Esophagus squamous epithelium (tissue), 5 donors: ENCODE results near the gene ANKRD29. TPM values are rescaled to one million over a fixed set of nuclear protein-coding genes. Genes with fewer than 3 reads are reported as not detected.
A peak's percentile ranks its signal among the peaks of the same experiment; 100 is the strongest.

ENCODE experiments used
- DNase-seq: peaks from one replicate; lab custom pipeline; 2025; lab: John Stamatoyannopoulos, UW
- H3K27ac ChIP-seq, 4 donors: fragments of 200-600 bp; sonication (generic); one replicate each; pipeline ENCODE4 v1.5.1; 2016 to 2019; ENCODE audit warnings: mild to moderate bottlenecking in 1 of 4
- H3K27me3 ChIP-seq, 4 donors: fragments of 200-600 bp; sonication (generic); 1 replicate in 3 of 4; 2 replicates in 1 of 4; pipeline versions ENCODE4 v1.5.1 to v1.6.0; 2017 to 2021; ENCODE audit warnings: antibody characterized with exemption in 1 of 4
- H3K36me3 ChIP-seq, 3 donors: fragments of 200-600 bp; sonication (generic); one replicate each; pipeline ENCODE4 v1.5.1; 2016 to 2019
- H3K4me1 ChIP-seq, 3 donors: fragments of 200-600 bp; sonication (generic); one replicate each; pipeline ENCODE4 v1.5.1; 2017 to 2019
- H3K4me3 ChIP-seq, 4 donors: fragments of 200-600 bp; sonication (generic); 1 replicate in 3 of 4; 2 replicates in 1 of 4; pipeline ENCODE4 v1.5.1; 2016 to 2019; ENCODE audit warnings: mild to moderate bottlenecking in 2 of 4, moderate library complexity in 1 of 4
- H3K9me3 ChIP-seq, 3 donors: fragments of 200-600 bp; sonication (generic); one replicate each; pipeline ENCODE4 v1.5.1; 2016 to 2019
- POLR2A ChIP-seq, 4 donors: fragments of 450-650 bp; IDR thresholded peaks; one replicate each; pipeline ENCODE4 v1.6.1; 2017; ENCODE audit warnings: antibody characterized with exemption in 4 of 4, mild to moderate bottlenecking in 4 of 4, moderate library complexity in 3 of 4
- WGBS, 2 donors: methylation state at CpG; one replicate each; pipeline ENCODE4 v1.1.5; 2018; 5-methylcytosine and 5-hydroxymethylcytosine counted together
- intact Hi-C: fragments of 100-400 bp; cut with DNase I; formaldehyde crosslinking; loops from one replicate; pipeline ENCODE4 v1.15.0; 2022
- total RNA-seq, 4 donors: library from RNA; depleted of rRNA; stranded (reverse); fragments of >200 nt; gene quantifications; one replicate each; pipeline ENCODE4 v1.1.0, GENCODE V29; 2016
- TF ChIP-seq, protein P1 (sequence below), 6 experiments: fragments of 450-650 bp in 4 of 6; fragments of 200-600 bp in 2 of 6; sonication (generic) in 2 of 6; IDR thresholded peaks; one replicate each; pipeline ENCODE4 v1.5.1; 2016 to 2019; ENCODE audit warnings: antibody characterized with exemption in 6 of 6, mild to moderate bottlenecking in 4 of 6, moderate library complexity in 4 of 6
- donor health status: DM: yes; HTN: yes; CAD: no.

Gene ANKRD29
- total RNA-seq, 4 donors from 2014 or later = 2.9 to 10.8 (median 9.2) TPM

DNA sequence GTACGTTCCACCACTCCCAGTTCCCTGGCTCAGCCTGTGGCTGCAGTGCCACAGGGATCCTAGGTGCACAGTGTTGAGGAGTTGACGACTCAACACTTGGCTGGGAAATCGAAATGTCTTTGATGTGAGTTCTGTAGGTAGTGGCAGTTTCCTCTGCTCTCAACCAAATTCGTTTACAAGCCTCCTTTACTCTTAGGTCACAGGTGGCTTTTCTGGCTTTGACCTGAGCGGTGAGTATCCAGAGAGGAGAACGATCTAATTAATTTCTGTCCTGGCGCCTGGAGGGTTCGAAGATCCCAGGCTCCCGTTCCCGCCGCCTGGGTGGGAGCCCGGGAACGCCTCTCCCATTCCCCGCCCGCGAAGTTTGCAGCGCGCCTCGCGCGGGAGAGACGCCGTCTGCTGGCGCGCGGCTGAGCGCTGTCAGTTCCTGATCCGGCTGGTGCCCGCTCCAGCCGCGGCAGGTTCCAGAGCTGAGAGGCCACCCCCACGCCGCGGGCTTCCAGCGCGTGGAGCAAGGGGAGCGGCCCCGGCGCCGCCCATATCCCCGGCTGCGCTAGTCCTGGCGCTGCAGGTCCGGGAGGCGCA is 26.4 kb upstream of the ANKRD29 start, which contains the start of gene LAMA3:
Gene LAMA3, plus strand, starts transcription at position 423 of the 585 bp plus-strand sequence. CDS start 231 bp downstream, outside the sequence.
- peak within 1 kb of the TSS; percentile 78 to 87 (median 84) for H3K27ac ChIP-seq
- no peaks in the 10 kb centered on the region for H3K36me3 ChIP-seq
- 0% methylated on average over 5 to 6 of the region's 45 CpGs for WGBS, 2 donors
- DNase-seq = no peak
- peaks cover 0 to 28% (median 0%) of the 10 kb centered on the region in 4 donors for H3K27me3 ChIP-seq
- peak within 1 kb of the TSS; percentile 64 to 87 (median 80) for H3K4me3 ChIP-seq
- no peaks in the 10 kb centered on the region for H3K9me3 ChIP-seq
- intact Hi-C loops = no loop called here
- H3K4me1 ChIP-seq = peaks cover 8 to 34% (median 13%) of the 10 kb centered on the region in 3 donors
- TF ChIP-seq, protein P1, sequence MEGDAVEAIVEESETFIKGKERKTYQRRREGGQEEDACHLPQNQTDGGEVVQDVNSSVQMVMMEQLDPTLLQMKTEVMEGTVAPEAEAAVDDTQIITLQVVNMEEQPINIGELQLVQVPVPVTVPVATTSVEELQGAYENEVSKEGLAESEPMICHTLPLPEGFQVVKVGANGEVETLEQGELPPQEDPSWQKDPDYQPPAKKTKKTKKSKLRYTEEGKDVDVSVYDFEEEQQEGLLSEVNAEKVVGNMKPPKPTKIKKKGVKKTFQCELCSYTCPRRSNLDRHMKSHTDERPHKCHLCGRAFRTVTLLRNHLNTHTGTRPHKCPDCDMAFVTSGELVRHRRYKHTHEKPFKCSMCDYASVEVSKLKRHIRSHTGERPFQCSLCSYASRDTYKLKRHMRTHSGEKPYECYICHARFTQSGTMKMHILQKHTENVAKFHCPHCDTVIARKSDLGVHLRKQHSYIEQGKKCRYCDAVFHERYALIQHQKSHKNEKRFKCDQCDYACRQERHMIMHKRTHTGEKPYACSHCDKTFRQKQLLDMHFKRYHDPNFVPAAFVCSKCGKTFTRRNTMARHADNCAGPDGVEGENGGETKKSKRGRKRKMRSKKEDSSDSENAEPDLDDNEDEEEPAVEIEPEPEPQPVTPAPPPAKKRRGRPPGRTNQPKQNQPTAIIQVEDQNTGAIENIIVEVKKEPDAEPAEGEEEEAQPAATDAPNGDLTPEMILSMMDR (IDR thresholded peaks at IDR 0.05) = peak in 2 of 6 experiments; percentile 18 to 19
- TF ChIP-seq POLR2A (IDR thresholded peaks at IDR 0.05) = peak in 2 of 4 donors; percentile 30 to 63

DNA sequence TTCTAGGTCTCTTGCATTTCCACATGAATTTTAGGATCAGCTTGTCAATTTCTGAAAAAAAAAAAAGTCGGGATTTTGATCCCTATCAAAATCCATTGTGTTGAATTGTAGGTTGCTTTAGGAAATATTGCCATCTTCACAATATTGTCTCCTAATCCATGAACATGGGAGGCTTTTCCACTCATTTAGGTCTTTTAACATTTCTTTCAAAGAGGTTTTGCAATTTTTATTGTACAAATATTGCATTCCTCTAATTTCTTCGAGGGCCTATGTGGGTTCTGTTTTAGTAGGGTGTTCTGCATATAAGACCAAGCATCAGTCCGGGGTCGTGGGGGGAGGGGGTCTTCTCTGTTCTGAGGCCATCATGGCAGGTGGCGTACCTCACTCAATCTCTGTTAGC is 25.8 kb upstream of the ANKRD29 start:
- WGBS, 2 donors = 43 to 48% methylated on average over 5 of the region's 5 CpGs

DNA sequence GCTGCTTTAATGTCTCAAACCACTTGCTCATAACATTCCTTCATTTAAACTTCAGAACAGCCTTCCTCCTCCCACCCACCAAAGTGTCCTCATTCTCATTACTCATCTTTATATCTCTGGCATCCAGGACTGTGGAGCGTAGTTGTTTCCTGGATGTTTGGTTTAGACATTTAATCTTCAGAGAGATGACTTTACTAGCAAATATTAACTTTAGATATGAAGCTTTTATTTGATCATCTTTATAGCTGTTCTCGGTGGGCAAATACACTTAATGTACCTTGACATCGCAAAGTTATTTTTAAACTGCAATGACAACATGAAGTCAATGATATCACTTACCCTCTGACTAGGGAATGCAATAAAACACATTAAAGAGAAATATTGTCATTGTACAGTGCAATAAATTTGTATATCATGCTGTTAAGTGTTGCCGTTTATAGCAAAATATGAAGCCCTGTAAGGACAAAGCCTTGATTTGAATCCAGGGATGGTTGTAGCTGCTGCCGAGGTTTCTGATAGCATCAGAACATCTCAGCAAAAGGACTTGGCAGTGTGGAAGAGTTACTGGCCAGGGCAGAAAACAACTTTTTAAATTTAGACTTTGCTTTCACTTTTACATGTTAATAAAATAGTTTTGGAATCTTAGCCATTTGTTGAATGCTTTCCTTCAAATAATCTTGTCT is 21.9 kb upstream of the ANKRD29 start:
- Histone ChIP-seq H3K9me3 (no peaks in the 10 kb centered on the region), H3K27ac (no peak overlapping the region), H3K36me3 (no peaks in the 10 kb centered on the region), H3K4me1 (peaks cover 1 to 32% (median 5%) of the 10 kb centered on the region in 3 donors), H3K27me3 (peaks cover 0 to 18% (median 0%) of the 10 kb centered on the region in 4 donors), H3K4me3 (no peak overlapping the region)
- intact Hi-C loops = no loop called here
- DNase-seq = no peak
- TF ChIP-seq POLR2A (IDR thresholded peaks at IDR 0.05) = no peak
- TF ChIP-seq, protein P1 (IDR thresholded peaks at IDR 0.05) = no peak
- WGBS, 2 donors = 67 to 69% methylated on average over 5 of the region's 5 CpGs

More for the DNA sequence above, 25.8 kb upstream of the ANKRD29 start:
- peak overlapping the region; percentile 78 to 87 (median 84) for H3K27ac ChIP-seq
- intact Hi-C loops = no loop called here
- peaks cover 8 to 34% (median 13%) of the 10 kb centered on the region in 3 donors for H3K4me1 ChIP-seq
- DNase-seq = no peak
- peak overlapping the region; percentile 64 to 87 (median 80) for H3K4me3 ChIP-seq
- H3K36me3 ChIP-seq = no peaks in the 10 kb centered on the region
- H3K27me3 ChIP-seq = peaks cover 0 to 28% (median 0%) of the 10 kb centered on the region in 4 donors
- TF ChIP-seq, protein P1 (IDR thresholded peaks at IDR 0.05) = no peak
- TF ChIP-seq POLR2A (IDR thresholded peaks at IDR 0.05) = no peak
- H3K9me3 ChIP-seq = no peaks in the 10 kb centered on the region

DNA sequence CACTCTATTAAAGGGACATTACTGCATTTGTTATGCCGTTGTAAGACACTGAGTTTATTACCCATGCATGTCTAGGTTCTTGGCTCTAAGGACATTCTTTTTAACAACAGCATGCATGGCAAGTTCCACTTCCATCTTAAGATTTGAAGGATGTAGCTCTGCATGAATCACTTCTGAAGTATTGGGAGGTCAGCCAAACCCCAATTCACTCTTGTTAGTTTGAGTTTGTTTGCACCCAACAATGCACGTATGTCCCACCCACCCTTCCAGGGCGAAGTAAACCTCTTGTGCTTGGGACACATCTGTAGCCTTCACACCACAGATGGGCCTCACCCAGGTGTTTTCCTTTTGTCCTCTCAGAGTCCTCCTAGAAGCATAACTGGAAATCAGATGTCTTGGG is 21.0 kb upstream of the ANKRD29 start:
- intact Hi-C loops = no loop called here
- Histone ChIP-seq H3K4me1 (peaks cover 0 to 22% (median under 1%) of the 10 kb centered on the region in 3 donors), H3K36me3 (no peaks in the 10 kb centered on the region), H3K4me3 (no peak overlapping the region), H3K27me3 (peaks cover 0 to 8% (median 0%) of the 10 kb centered on the region in 4 donors), H3K27ac (no peak overlapping the region), H3K9me3 (no peaks in the 10 kb centered on the region)
- no peak for TF ChIP-seq POLR2A (IDR thresholded peaks at IDR 0.05)
- TF ChIP-seq, protein P1 (IDR thresholded peaks at IDR 0.05) = no peak
- DNase-seq = no peak
- 27 to 51% methylated on average over 3 of the region's 3 CpGs for WGBS, 2 donors

DNA sequence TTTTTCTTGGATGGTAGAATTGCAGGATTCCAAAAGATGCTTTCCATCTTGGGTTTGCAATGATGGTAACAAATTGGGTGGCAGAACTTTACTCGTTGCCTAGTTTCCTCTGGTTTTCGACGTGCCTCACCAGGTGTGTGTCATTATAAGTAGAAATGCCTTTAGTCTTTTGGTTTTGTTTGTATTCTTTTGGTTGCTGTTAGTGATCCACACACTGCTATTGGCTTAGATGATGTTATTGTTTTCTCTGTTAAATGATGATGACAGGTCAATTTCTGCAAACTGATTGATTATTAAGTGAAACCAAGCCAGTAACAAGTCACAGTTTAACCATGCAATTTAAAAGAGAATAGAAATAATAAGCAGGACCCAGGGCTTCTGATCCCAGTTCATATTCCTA is 20.4 kb upstream of the ANKRD29 start:
- 68 to 84% methylated on average over 3 of the region's 3 CpGs for WGBS, 2 donors
- H3K4me3 ChIP-seq = no peak overlapping the region

More for the DNA sequence above, 20.4 kb upstream of the ANKRD29 start:
- peaks cover 0 to 5% (median 0%) of the 10 kb centered on the region in 4 donors for H3K27me3 ChIP-seq
- peaks cover 0 to 18% (median 0%) of the 10 kb centered on the region in 3 donors for H3K4me1 ChIP-seq
- H3K9me3 ChIP-seq = no peaks in the 10 kb centered on the region
- no peak overlapping the region for H3K27ac ChIP-seq
- intact Hi-C loops = no loop called here
- no peak for TF ChIP-seq POLR2A (IDR thresholded peaks at IDR 0.05)
- TF ChIP-seq, protein P1 (IDR thresholded peaks at IDR 0.05) = no peak
- no peaks in the 10 kb centered on the region for H3K36me3 ChIP-seq
- DNase-seq = no peak
